GM12875 (cell line): ENCODE results near the gene SPINT2.

Experiments used
- H3K4me3 ChIP-seq: one replicate; pipeline ENCODE4 v1.5.1; 2011; ENCODE audit warnings: low read depth, low read length, control low read depth
- TF ChIP-seq, protein P1 (sequence below): IDR thresholded peaks from 2 replicates; pipeline ENCODE4 v1.5.1; 2011; ENCODE audit warnings: low read depth, mild to moderate bottlenecking, control low read depth, inconsistent platforms, low read length, moderate library complexity, borderline replicate concordance; ENCODE audit not compliant: insufficient read depth

SPINT2 gene

DNA sequence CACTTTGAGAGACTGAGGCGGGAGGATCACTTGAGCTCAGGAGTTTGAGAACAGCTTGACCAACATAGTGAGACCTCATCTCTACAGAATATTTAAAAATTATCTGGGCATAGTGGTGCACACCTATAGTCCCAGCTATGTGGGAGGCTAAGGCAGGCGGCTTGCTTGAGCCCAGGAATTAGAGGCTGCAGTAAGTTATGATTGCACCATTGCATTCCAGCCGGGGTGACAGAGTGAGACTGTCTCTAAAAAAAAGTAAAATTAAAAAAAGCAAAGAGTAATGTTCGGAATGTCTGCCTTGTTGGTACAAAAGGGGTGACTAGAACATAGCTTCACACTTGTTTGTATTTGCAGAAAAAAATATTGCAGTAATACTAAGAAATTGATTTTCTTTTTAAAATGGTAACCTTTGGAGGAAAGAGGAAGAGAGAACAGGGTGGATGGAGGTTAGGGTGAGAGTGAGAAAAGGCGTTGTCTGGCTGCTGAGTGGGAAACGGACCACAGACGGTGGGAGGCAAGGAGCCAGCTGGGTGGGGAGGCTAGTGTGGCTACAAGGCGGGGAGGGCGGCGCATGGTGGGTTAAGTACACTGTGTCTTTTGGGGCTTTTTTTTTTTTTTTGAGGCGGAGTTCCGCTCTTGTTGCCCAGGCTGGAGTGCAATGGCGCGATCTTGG lies 18.4 kb upstream of the SPINT2 start:
- no peak overlapping the region for H3K4me3 ChIP-seq
- TF ChIP-seq, protein P1, sequence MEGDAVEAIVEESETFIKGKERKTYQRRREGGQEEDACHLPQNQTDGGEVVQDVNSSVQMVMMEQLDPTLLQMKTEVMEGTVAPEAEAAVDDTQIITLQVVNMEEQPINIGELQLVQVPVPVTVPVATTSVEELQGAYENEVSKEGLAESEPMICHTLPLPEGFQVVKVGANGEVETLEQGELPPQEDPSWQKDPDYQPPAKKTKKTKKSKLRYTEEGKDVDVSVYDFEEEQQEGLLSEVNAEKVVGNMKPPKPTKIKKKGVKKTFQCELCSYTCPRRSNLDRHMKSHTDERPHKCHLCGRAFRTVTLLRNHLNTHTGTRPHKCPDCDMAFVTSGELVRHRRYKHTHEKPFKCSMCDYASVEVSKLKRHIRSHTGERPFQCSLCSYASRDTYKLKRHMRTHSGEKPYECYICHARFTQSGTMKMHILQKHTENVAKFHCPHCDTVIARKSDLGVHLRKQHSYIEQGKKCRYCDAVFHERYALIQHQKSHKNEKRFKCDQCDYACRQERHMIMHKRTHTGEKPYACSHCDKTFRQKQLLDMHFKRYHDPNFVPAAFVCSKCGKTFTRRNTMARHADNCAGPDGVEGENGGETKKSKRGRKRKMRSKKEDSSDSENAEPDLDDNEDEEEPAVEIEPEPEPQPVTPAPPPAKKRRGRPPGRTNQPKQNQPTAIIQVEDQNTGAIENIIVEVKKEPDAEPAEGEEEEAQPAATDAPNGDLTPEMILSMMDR, result no peak

- TF ChIP-seq, protein P1, result no peak
- no peak overlapping the region for H3K4me3 ChIP-seq
These were observed 17.2 kb upstream of the SPINT2 start for GRCh38 chr19:38247126-38247525.

- no peak overlapping the region for H3K4me3 ChIP-seq
- TF ChIP-seq, protein P1, result no peak
These were observed 16.6 kb upstream of the SPINT2 start for GRCh38 chr19:38247734-38248268.

DNA sequence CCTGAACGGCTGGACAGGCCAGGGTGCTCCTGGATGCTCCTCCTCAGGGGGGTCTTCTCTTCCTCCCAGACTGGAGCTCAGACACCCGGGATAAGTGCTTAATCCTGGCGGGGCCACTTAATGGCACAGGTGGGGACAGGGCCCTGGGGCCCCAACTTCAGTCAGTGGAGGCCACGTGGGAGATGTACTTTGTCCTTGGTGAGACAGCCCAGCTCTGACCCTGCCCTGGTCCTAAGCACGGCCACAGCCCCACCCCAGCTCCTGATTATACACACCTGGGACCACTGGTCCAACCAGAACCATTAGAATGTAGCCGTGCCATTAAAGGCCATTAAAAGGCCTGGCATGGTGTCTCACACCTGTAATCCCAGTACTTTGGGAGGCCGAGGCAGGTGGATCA lies 16.0 kb upstream of the SPINT2 start:
- TF ChIP-seq, protein P1, result no peak
- no peak overlapping the region for H3K4me3 ChIP-seq

GRCh38 chr19:38250428-38250820 lies 13.9 kb upstream of the SPINT2 start:
- H3K4me3 ChIP-seq, result no peak overlapping the region
- TF ChIP-seq, protein P1, result no peak

GRCh38 chr19:38250821-38251563 lies 13.4 kb upstream of the SPINT2 start:
- TF ChIP-seq, protein P1, result no peak

GRCh38 chr19:38251564-38252051 lies 12.8 kb upstream of the SPINT2 start:
- TF ChIP-seq, protein P1, result no peak
- H3K4me3 ChIP-seq, result no peak overlapping the region

More at GRCh38 chr19:38250821-38251563, 13.4 kb upstream of the SPINT2 start:
- no peak overlapping the region for H3K4me3 ChIP-seq
